WTC11 (cell line): ENCODE data around the gene ST6GALNAC1. TPM values are rescaled to one million over a fixed set of nuclear protein-coding genes. Genes with fewer than 3 reads are reported as not detected.
A peak's percentile ranks its signal among the peaks of the same experiment; 100 is the strongest.

ENCODE experiments used
- ATAC-seq: fragments of 200-7000 bp; cut with Tn5 transposase; 2 replicates; pipeline ENCODE4 v1.10.0; 2021; ENCODE audit warnings: mild to moderate bottlenecking, moderate library complexity
- CTCF ChIA-PET: fragments of 300-600 bp; sonication (Branson Sonifier 250); formaldehyde crosslinking; loops from one replicate; lab custom pipeline; 2021; ENCODE audit warnings: antibody characterized with exemption; lab: Charles Lee
- POLR2A ChIA-PET: fragments of 350-600 bp; sonication (Branson Sonifier 250); formaldehyde crosslinking; loops from one replicate; lab custom pipeline; 2021; ENCODE audit warnings: antibody characterized with exemption; lab: Charles Lee
- DNase-seq: peaks from one replicate; pipeline ENCODE4 v3.0.0; 2021; ENCODE audit warnings: low spot score
- H3K27ac Mint-ChIP-seq: 2 replicates; pipeline ENCODE4 v1.8.0; 2021; ENCODE audit warnings: mixed read lengths
- H3K27me3 Mint-ChIP-seq: 2 replicates; pipeline ENCODE4 v1.8.0; 2021; ENCODE audit warnings: low read depth, mild to moderate bottlenecking, moderate library complexity, mixed read lengths
- H3K36me3 Mint-ChIP-seq: 2 replicates; pipeline ENCODE4 v1.8.0; 2021; ENCODE audit warnings: mixed read lengths
- H3K4me1 Mint-ChIP-seq: 2 replicates; pipeline ENCODE4 v1.8.0; 2022; ENCODE audit warnings: mixed read lengths
- H3K4me3 Mint-ChIP-seq: 2 replicates; pipeline ENCODE4 v1.8.0; 2021; ENCODE audit warnings: mild to moderate bottlenecking, moderate library complexity, mixed read lengths
- H3K9me3 Mint-ChIP-seq: 2 replicates; pipeline ENCODE4 v1.8.0; 2021; ENCODE audit warnings: mixed read lengths
- ATF6 ChIP-seq: sonication (generic); formaldehyde crosslinking; IDR thresholded peaks from 2 replicates; pipeline ENCODE4 v1.8.1; 2023; ENCODE audit warnings: mild to moderate bottlenecking, missing genetic modification reagents
- CREB1 ChIP-seq: sonication (generic); formaldehyde crosslinking; IDR thresholded peaks from 2 replicates; pipeline ENCODE4 v1.8.0; 2023; ENCODE audit warnings: mild to moderate bottlenecking, missing genetic modification reagents
- CREM ChIP-seq: sonication (generic); formaldehyde crosslinking; IDR thresholded peaks from 2 replicates; pipeline ENCODE4 v1.8.1; 2022; ENCODE audit warnings: mild to moderate bottlenecking, missing genetic modification reagents, moderate library complexity
- ERG ChIP-seq: fragments of 250-450 bp; sonication (Bioruptor Pico); IDR thresholded peaks from 2 replicates; pipeline ENCODE4 v1.8.0; 2021; ENCODE audit warnings: mild to moderate bottlenecking
- IRF2 ChIP-seq: sonication (generic); formaldehyde crosslinking; IDR thresholded peaks from 2 replicates; pipeline ENCODE4 v1.8.0; 2022; ENCODE audit warnings: low read depth, missing genetic modification reagents, borderline replicate concordance
- MLX ChIP-seq: sonication (generic); formaldehyde crosslinking; IDR thresholded peaks from 2 replicates; pipeline ENCODE4 v1.8.1; 2023; ENCODE audit warnings: mild to moderate bottlenecking, missing genetic modification reagents, moderate library complexity
- NFYB ChIP-seq: sonication (generic); formaldehyde crosslinking; conservative IDR thresholded peaks from 2 replicates; pipeline ENCODE4 v1.8.0; 2022; ENCODE audit warnings: low read depth, missing genetic modification reagents
- RORB ChIP-seq: fragments of 250-450 bp; sonication (Bioruptor Pico); IDR thresholded peaks from 2 replicates; pipeline ENCODE4 v1.9.0; 2021; ENCODE audit warnings: mild to moderate bottlenecking
- SOX15 ChIP-seq: fragments of 250-450 bp; sonication (Bioruptor Pico); IDR thresholded peaks from 2 replicates; pipeline ENCODE4 v1.9.0; 2021; ENCODE audit warnings: mild to moderate bottlenecking
- TCF7 ChIP-seq: sonication (generic); formaldehyde crosslinking; IDR thresholded peaks from 2 replicates; pipeline ENCODE4 v1.8.0; 2022; ENCODE audit warnings: mild to moderate bottlenecking, low read depth, missing genetic modification reagents, moderate library complexity
- USF1 ChIP-seq: sonication (generic); formaldehyde crosslinking; IDR thresholded peaks from 2 replicates; pipeline ENCODE4 v1.8.0; 2022; ENCODE audit warnings: mild to moderate bottlenecking, missing genetic modification reagents
- USF2 ChIP-seq: sonication (generic); formaldehyde crosslinking; IDR thresholded peaks from 2 replicates; pipeline ENCODE4 v1.8.1; 2023; ENCODE audit warnings: mild to moderate bottlenecking, missing genetic modification reagents, moderate library complexity
- ZBTB43 ChIP-seq: sonication (generic); formaldehyde crosslinking; IDR thresholded peaks from 2 replicates; pipeline ENCODE4 v1.8.1; 2023; ENCODE audit warnings: mild to moderate bottlenecking, missing genetic modification reagents
- ZNF138 ChIP-seq: sonication (generic); formaldehyde crosslinking; conservative IDR thresholded peaks from 2 replicates; pipeline ENCODE4 v1.8.1; 2022; ENCODE audit warnings: mild to moderate bottlenecking, moderate library complexity, missing genetic modification reagents
- ZNF219 ChIP-seq: sonication (generic); formaldehyde crosslinking; IDR thresholded peaks from 2 replicates; pipeline ENCODE4 v1.8.0; 2023; ENCODE audit warnings: missing genetic modification reagents, mild to moderate bottlenecking, borderline replicate concordance
- ZNF423 ChIP-seq: fragments of 250-450 bp; sonication (Bioruptor Pico); IDR thresholded peaks from 2 replicates; pipeline ENCODE4 v2.1.2; 2022; ENCODE audit warnings: mild to moderate bottlenecking, moderate library complexity
- total RNA-seq: library from RNA; stranded (reverse); gene quantifications from 3 replicates; pipeline ENCODE4 v1.2.3, GENCODE V29; 2021

Gene ST6GALNAC1
- total RNA-seq, 1 experiment from 2014 or later = 0.13 TPM

- TF ChIP-seq ZNF219 = no peak
- no peak for TF ChIP-seq ZNF423 (CRISPR knock-in tag)
- TF ChIP-seq MLX (CRISPR knock-in tag) = no peak
- no peak for TF ChIP-seq RORB (CRISPR knock-in tag)
- TF ChIP-seq CREM (CRISPR knock-in tag) = no peak
- TF ChIP-seq ZNF138 (CRISPR knock-in tag) = no peak
These were observed 8.5 kb downstream of the ST6GALNAC1 start (continued) for GRCh38 chr17:76635039-76635438.

GRCh38 chr17:76633628-76634328, 9.8 kb downstream of the ST6GALNAC1 start:
- POLR2A ChIA-PET = no interaction called here
- ATAC-seq = no peak

GRCh38 chr17:76631821-76632565, 11.6 kb downstream of the ST6GALNAC1 start:
- H3K9me3 Mint-ChIP-seq = no peaks in the 10 kb centered on the region
- no peak overlapping the region for H3K4me3 Mint-ChIP-seq
- H3K27ac Mint-ChIP-seq = no peak overlapping the region
- ATAC-seq (no peak), DNase-seq (no peak)
- CTCF ChIA-PET = interaction anchor here (0.6 to 5.2 kb wide), 5 partner anchors 9 to 109 kb away, joined by 3 to 21 read pairs (median 4); no protein-coding TSS in a partner anchor
- POLR2A ChIA-PET = interaction anchor here (0.6 kb wide), 1 partner anchor 40 kb away, joined by 3 read pairs; no protein-coding TSS in a partner anchor
- peaks cover 28% of the 10 kb centered on the region for H3K4me1 Mint-ChIP-seq
- TF ChIP-seq ERG (CRISPR knock-in tag) (no peak), USF1 (CRISPR knock-in tag) (no peak), CREB1 (CRISPR knock-in tag) (no peak), IRF2 (CRISPR knock-in tag) (no peak), NFYB (no peak)
- H3K36me3 Mint-ChIP-seq = no peaks in the 10 kb centered on the region
- no peaks in the 10 kb centered on the region for H3K27me3 Mint-ChIP-seq

More at GRCh38 chr17:76633628-76634328, 9.8 kb downstream of the ST6GALNAC1 start:
- no peak for DNase-seq
- Mint-ChIP-seq H3K4me1 (peaks cover 28% of the 10 kb centered on the region), H3K27ac (no peak overlapping the region; the same call in 1 of the 2 replicates), H3K4me3 (no peak overlapping the region), H3K27me3 (no peaks in the 10 kb centered on the region), H3K9me3 (no peaks in the 10 kb centered on the region), H3K36me3 (no peaks in the 10 kb centered on the region)
- TF ChIP-seq ZBTB43 (CRISPR knock-in tag) (no peak), CREB1 (CRISPR knock-in tag) (no peak)
- CTCF ChIA-PET = interaction anchor here (0.8 to 5.2 kb wide), 4 partner anchors 10 to 111 kb away, joined by 3 to 21 read pairs (median 4); no protein-coding TSS in a partner anchor

GRCh38 chr17:76630151-76630550, 13.4 kb downstream of the ST6GALNAC1 start:
- CTCF ChIA-PET = interaction anchor here (1.0 to 3.1 kb wide), 4 partner anchors 31 to 637 kb away, joined by 4 to 20 read pairs (median 6); no protein-coding TSS in a partner anchor
- Mint-ChIP-seq H3K9me3 (no peaks in the 10 kb centered on the region), H3K4me1 (peaks cover 28% of the 10 kb centered on the region), H3K4me3 (no peak overlapping the region), H3K27me3 (no peaks in the 10 kb centered on the region), H3K27ac (no peak overlapping the region), H3K36me3 (no peaks in the 10 kb centered on the region)
- peak; percentile 76 for ATAC-seq
- POLR2A ChIA-PET = interaction anchor here (0.6 kb wide), 1 partner anchor 856 kb away, joined by 3 read pairs; no protein-coding TSS in a partner anchor
- peak; percentile 27 for DNase-seq
- TF ChIP-seq TCF7 (CRISPR knock-in tag) = no peak
- no peak for TF ChIP-seq SOX15
- TF ChIP-seq USF2 (CRISPR knock-in tag) = no peak
- no peak for TF ChIP-seq ATF6
- no peak for TF ChIP-seq CREM (CRISPR knock-in tag)
- TF ChIP-seq ERG (CRISPR knock-in tag) = no peak
- no peak for TF ChIP-seq ZNF219
